ENCODE results near the gene GPR26.

GPR26 gene

DNA sequence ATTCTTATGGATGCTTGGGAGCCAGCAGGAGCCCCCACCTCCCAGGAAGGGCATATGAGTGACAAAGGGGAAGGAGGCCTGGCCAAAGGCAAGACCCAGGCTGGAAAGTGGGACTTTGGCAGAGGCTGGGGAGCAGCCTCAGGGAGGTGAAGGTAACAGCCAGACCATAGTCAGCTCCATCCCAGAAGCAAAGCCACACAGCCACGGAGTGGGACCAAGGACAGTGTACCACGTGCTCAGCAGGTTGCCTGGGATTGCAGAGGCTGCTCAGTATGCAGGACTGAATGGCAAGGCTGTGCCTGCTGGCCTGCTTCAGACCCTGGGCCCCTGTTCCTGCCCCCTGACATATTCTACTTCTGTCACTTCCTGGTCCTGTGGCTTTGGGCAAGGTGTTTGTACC lies 17.6 kb upstream of the GPR26 start:
- DNase-seq (ENCODE audit: low read depth), result no peak

DNA sequence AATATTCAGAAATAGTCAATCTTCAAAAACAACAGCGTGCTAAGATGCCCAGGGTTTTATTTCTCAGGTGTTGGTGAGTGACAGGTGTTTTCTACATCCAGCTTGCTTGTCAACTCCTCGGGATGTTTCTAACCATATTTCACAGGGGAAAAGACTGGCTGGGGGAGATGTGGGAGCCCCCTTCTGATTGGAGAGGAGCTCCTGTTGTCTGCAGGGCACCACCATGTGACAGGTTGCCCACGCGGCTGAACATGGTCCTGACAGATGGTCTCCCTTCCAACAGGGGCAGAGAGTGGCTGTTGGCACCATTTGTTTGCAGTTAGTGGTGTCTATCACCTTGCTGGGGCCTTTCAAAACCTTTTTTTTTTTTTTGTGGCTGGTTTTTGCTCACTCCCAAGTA lies 16.5 kb upstream of the GPR26 start:
- DNase-seq (ENCODE audit: low read depth), result no peak

DNA sequence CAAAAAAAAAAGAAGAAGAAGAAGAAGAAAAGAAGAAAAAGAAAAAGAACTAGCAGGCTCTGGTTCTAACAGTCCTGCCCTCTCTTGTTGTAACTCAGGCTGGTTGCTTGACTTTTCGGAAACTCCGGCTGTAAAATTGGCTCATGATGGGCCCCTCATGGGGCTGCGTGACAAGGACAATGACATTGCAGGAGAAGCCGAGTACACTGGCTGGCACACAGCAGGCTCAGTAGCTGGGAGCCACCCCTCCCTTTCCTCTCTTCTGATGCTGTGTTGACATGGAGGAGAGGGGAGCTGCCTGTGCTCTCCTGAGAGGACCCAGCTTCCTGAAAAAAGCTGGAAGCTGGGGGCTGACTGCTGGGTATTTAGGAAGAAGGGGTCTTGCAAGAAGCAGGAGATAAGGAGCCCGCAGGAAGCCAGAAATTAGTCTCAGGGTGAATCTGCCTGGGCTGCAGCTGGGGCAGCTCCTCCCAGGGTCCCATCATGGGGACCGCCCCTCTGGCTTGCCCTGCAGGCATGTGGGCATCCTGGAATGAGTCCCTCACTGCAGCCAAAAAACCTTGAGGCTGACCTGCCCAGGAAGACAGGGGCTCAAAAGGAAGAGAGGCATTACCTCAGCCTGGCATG lies 14.6 kb upstream of the GPR26 start:
- no peak for DNase-seq (ENCODE audit: low read depth)

DNA sequence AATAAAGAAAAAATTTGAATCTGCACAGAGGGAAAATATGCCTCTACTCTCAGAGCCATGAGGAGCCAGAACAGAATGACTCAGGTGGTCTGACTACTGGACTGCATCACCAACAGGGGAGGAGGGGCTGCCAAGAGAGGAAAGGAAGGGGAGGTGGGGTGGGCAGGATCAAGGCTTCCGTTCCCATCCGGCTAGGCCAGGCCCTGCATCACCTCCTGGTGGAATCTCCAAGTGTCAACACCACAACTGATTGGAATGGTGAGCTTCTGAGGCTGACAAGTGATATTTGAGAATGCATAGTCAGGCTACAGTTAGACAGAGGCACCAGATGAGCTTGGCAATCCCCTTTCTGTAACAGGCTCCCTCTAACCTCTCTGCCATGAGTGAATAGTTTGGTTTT lies 10.4 kb upstream of the GPR26 start:
- DNase-seq (ENCODE audit: low read depth), result no peak

DNA sequence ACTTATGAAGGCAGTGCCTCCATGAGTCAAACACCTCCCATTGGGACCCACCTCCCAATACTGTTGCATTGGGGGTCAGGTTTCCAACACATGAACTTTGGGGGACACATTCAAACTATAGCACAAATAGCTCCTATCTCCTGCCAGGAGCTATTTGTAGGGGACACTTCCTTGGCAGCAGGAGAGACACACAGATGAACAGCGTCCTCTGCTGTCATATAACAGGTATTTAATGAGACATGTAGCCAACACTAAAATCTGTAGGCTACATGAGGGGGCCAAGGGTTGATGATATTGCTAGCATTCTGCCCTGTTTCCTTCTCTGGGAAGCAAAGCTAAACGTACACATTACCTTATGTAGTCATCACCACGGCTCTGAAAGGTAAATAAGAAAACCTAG lies 2.6 kb upstream of the GPR26 start:
- DNase-seq (ENCODE audit: low read depth), result no peak

DNA sequence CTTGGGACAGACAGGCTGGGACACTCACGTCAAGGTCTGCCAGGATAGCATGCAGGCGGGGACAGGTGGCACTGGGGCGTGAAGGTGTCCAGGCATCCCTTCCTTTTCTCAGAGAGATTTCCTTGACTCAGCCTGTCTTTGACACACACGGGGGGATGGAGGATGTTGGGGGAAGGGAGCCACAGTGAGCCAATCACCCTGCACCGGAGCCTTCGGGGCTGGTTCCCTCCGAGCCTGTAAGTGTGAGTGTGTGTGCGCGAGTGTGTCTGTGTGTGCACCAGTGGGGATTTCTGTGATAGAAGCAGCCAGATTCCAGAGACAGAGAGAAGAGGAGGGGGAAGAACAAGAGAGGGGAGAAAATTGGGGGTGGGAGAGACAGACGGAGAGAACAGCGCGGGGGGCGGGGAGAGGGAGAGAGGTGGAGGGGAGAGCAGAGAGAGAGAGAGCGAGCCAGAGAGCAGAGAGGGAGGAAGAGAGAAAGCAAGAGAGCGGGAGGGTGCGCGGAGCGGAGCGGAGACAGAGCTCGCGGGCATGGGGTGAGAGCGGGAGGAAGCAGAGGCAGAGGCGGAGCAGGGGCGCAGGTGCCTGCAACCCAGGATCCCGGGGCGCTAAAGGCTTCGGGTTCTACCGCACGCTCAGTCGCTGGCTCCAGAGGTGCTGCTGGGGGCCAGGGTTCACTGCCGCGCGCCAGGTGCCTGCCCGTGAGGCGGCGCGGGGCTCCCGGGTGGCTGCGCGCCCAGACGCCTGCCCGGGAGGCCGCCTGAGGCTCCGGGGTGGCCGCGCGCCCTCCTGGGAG lies 466 bp upstream of the GPR26 start:
- DNase-seq (ENCODE audit: low read depth), result no peak

DNA sequence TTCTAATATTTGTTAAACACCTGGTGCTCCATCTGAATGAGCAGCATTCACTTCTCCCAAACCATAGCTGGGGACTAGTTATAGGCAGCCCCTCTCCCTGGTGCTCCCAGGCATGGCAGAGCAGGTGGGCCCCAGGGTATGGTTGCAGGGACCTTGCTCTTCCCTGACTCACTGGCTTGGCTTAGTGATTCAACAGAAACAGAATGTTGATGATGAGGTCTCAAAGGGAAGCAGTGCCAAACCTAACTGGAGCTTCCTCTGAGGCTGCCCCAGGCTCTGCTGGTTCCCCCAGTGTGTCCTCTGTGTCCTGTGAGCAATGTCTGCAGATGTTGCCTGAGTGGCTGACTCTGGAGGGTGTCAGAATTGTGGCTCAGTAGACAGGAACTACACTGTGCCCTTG lies 3.7 kb downstream of the GPR26 start:
- no peak for DNase-seq (ENCODE audit: low read depth)

DNA sequence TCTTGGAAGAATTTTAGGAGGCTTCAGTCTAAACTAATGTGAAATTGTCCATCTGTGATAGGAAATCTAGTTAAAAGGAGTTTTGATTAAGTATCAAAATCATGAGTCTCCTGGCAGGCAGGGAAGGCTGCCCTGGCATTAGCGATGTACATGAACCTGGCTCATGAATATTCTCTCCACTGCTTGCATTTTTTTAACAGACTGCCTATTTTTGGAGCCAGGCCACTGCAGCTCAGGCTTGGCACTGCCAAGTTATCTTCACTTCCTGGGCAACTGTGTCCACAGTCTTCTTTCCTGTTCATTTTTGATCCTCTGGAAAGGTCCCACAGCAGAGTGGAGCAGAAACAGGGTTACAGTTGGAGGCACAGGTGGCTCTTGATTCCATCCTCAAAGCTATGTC lies 7.0 kb downstream of the GPR26 start:
- DNase-seq (ENCODE audit: low read depth), result no peak

DNA sequence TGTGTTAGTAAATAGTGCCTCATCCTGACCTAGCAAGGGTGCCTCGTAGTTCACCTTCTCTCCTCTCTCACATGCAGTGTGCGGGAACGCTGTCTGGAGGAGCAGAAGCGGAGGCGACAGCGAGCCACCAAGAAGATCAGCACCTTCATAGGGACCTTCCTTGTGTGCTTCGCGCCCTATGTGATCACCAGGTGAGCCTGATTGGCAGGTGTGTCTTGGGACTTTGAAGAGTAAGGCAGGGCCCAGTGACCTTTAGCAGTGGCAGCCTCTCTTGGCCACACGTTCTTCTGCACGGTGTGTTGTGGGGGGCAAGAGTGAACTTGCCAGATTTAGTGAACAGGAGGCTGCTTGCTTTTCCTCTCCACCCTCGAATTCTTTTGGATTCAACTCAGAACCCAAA lies 8.6 kb downstream of the GPR26 start:
- no peak for DNase-seq (ENCODE audit: low read depth)

DNA sequence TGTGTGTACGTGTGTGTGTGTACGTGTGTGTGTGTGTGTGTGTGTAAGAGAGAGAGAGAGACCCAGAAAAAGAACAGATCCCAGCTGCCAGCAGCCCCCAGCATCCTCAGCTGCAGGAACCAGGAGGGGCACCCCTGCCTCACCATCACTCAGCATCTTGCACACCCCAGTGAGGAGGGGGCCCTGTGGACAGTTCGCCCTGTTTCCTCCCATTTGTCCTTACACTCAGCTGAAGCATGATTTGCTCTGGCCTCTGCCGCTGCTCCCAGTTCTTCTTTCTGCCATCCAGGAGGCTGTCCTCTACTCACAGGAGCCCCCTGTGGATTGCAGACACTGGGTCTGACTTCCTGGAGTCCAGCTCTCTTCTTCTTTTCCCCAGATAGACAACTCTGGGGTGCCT lies 9.7 kb downstream of the GPR26 start:
- DNase-seq (ENCODE audit: low read depth), result no peak

DNA sequence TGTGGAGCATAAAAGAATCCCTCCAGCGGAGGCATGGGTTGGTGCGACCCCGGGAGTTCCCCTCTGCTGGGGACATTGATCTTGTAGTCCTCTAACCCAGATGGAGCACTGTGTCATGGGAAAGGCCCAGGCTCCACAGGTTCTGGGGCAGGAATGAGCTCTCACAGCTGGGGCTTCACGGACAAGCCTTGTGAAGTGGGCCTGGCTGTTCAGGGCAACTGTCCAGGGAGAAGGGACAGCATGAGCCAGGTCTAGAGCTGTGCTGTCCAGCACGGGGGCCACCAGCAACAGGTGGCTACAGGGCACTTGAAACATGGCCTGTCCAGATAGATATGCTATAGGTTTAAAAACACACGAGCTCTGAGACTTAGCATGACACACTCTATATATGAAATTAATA lies 11.4 kb downstream of the GPR26 start:
- no peak for DNase-seq (ENCODE audit: low read depth)

DNA sequence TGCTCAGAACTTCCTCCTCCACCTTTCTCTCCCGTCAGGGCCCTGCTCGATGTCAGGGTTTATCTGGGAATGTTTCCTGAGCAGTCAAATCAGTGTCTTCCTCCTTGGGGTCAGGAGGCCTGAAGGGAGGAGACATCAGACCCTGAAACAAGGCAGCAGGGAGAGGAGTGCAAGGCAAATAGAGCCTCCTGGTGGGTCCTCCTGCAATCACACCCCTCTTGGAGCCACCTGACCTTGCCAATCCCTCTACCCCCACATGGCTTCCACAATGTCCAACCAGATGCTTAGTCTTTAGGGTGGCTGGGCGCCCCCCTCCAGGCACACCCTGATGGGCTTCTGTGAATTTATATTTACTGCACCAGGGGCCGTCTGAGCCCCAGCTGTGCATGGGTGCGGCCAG lies 12.2 kb downstream of the GPR26 start:
- DNase-seq (ENCODE audit: low read depth), result no peak

DNA sequence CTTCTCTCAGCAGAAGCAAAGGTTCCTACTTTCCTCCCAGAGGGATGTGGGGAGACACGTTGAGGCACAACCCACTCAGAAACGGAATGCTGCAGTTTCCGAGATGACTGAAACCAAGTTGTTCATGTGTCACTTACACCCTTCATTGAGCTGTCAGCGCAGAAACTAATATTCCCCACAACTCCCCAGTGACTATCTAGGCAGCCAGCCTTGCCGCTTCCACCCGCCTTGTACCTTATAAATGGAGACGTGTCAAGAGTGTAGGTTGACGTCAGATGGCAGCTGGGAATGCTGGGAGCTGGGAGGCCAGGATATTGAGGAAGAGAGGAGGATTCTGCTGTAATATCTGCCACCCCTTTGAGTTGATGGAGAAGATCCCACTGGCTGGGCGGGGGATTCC lies 15.1 kb downstream of the GPR26 start:
- no peak for DNase-seq (ENCODE audit: low read depth)

DNA sequence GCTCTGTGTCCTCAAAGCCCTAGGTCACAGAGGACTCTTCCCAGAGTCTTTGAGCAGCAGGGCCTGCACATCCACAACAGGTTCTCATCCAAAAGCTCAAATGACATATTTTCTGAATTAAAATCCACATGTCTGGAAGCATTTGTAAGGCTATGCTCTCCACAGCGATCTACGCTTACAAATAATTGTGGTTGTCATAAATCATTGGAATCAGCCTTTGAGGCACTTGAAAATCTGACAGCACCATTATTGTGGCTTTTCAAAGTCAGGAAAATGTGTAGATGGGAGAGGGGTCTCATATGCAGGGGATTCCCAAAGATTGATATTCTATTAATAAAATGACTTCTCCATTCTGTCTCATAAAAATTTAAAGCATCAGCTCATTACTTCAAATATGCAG lies 16.3 kb downstream of the GPR26 start:
- DNase-seq (ENCODE audit: low read depth), result no peak

DNA sequence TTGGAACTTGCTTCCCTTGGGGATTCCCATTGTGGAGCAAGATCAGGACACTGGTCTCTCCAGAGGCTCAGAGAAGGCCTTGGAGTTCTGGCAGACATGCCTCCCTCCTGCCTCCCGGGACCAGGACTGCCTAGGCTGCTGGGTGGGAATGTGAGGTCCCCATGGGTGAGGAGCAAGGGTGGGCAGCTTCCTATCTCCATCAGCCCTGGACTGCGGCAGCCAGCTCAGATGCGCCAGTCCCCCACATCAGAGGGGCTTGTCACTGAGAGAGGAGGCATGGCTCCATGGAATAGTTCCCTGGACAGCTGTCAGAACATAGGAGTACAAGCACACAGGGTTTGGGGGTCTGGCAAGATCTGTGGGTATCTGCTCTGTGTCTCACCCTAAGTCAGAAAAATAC lies 17.3 kb downstream of the GPR26 start:
- no peak for DNase-seq (ENCODE audit: low read depth)

DNA sequence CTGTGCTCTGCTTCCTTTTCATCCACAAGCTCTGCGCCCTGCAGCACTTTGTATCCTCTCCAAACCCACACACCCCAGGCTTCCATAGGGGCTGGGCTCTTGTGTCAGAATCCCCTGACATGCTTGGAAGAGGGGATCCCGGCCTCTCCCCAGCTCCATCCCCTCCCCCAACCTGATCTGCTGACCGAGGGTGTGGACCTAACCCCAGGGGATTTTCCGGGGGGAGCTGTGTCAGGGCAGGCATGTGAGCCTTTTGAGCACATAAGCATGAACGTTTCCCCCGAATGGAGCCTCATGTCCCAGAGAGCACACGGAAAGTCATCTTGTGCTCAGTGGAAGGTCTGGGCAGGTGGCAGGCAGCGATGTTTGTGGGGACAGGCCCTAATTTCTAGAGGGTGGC lies 17.7 kb downstream of the GPR26 start:
- no peak for DNase-seq (ENCODE audit: low read depth)

DNA sequence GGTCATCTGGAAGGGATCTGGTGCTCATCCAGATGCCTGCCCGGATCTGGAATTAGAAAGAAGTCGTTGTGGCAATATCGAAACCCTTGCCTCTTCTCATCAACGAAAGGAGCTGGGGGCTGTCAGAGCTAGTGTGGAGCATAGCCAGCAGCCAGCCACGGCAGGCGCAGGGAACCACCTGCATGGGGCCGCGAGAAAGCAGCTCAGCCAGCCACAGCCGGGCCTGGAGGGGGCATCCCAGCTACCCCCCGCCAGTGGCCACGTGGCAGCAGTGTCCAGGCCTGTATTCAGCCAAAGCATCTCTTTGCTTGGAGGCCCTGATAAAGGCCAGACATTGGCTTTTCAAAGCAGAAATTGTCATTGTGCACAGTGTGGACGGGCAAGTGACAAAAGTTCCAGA lies 19.1 kb downstream of the GPR26 start:
- no peak for DNase-seq (ENCODE audit: low read depth)

DNA sequence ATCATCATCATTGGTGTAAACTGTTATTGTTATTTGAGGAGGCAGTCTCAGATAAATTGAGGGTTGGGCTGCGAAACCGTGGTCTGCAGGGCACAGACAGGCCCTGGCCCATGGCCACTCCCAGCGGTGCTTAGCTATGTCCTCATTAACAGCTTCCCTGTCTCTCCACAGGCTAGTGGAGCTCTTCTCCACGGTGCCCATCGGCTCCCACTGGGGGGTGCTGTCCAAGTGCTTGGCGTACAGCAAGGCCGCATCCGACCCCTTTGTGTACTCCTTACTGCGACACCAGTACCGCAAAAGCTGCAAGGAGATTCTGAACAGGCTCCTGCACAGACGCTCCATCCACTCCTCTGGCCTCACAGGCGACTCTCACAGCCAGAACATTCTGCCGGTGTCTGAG lies 21.6 kb downstream of the GPR26 start:
- DNase-seq (ENCODE audit: low read depth), result no peak

DNA sequence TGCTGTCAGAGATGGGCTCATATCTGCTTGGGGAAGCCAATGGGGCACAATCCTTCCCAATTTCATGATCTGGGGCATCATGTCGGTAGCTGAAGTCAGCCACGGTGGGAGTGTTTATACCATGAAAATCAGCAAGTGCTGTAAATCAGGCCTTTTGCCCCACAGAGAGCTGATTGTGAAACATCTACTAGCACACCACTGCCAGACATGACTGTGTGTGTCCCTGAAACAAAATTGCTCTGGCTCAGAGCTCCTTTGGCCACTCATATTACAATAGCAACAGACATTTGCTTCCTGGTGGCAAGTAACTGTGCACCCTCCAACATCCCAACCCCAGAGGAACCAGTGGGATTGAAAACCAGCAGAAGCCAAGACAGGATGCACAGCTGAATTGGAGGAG lies 23.7 kb downstream of the GPR26 start:
- no peak for DNase-seq (ENCODE audit: low read depth)

DNA sequence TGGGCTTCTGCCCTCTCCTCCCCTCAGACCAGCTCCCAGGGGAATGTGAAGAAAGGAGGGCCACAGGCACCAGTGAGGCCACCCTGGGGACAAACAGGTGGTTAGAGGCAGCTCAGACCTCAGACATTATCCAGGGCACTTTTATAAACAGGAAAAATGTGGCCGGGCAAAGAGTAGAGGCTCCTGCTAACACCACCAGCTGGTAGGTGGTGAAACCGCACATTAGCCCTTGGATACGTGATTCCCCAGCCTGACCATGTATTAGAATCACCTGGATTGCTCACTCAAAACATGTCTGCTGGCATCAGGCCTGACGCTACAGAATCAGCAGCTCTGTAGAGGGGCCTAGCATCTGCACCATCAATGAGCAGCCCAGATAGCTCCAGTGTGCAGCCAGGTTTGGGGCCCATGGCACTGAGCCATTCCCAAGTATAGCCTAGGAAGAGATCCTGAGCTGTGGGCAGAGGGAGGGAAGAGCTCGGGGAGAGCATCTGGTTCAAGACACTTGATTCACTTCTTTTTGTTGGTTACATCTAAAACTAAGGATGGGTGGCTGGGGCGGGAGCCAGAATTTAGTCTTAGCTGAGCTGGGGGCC lies 37.1 kb downstream of the GPR26 start:
- no peak for DNase-seq (ENCODE audit: low read depth)

DNA sequence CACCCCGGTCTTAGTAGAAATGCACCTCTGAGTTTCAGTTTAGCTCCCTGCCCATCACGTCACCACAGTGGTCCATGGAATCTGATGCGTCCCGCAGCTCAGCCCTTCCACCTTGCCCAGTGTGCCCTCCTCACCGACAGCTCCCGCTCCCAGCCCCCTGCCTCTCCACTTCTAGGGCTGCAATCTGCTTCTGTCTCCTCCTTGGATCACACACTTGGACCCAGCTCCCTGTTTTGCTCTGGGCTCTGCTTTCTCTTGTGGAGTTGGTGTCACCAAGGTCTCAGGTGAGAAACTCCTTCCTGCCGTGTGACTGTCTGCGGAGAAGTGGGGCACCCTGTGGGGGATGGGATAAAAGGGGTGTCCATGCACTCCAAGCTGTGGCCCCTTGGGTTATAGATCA lies 37.9 kb downstream of the GPR26 start:
- no peak for DNase-seq (ENCODE audit: low read depth)

DNA sequence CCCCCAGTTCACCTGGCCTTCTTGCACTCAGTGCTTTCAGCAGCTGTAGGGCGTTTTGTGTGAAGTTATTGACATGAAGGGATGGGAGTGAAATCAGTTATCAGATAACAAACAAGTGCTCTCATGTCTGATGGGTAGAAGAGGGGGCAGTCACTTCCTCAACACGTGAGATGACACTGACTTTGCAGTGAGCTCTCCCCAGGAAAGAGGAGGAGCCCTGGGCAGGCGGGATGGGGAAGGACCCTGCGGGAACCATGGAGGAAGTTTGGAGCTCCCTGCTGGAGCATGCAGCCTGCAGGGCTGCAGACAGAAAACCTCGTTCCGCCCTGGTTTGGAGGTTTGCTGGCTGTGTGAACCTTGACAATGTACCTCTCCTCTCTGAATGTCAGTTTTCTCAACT lies 38.7 kb downstream of the GPR26 start:
- no peak for DNase-seq (ENCODE audit: low read depth)

DNA sequence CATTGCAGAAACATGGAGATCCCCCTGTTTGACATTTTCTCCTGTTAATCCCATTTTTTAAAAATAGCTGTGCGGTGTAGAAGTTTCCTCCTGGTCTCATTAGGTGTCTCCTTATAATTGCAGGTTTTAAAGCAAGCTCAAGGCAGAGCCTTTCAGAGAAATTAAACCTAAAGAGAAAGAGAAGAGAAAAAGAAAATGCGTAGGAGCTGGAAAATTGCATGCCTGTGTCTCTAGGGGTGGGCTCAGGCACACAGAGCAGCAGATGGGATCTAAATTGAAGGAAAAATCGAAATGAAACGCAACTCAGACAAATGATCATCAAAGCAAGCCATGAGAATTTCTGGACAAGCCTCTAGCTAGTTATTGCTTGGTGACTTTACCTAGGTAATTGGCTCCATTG lies 40.1 kb downstream of the GPR26 start:
- no peak for DNase-seq (ENCODE audit: low read depth)

DNA sequence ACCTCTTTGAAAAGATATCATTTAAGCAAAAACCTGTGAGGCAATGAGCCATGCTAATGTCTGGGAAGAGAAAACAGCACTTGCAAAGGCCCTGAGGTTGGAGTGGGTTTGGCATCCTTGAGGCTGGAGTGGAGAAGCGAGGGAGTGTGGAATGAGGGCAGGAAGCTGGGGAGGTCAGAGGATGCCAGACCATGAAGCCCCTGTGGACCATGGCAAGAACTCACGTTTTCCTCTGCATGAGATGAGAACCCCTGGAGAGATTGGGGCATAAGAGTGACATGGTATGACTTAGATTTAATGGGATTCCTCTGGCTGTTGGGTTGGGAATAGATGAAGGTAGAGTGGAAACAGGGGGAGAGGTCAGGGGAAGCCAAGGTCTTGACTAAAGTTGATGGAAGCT lies 49.4 kb downstream of the GPR26 start:
- no peak for DNase-seq (ENCODE audit: low read depth)

Data from stimulated activated CD8-positive, alpha-beta memory T cell treated with anti-CD3 and anti-CD28 coated beads, Interleukin-12 subunit alpha, Interleukin-12 subunit beta, amount 100 ng/mL, for 1 hour (primary cell).